ENCODE results near the gene RPRD1B.

RPRD1B gene

DNA sequence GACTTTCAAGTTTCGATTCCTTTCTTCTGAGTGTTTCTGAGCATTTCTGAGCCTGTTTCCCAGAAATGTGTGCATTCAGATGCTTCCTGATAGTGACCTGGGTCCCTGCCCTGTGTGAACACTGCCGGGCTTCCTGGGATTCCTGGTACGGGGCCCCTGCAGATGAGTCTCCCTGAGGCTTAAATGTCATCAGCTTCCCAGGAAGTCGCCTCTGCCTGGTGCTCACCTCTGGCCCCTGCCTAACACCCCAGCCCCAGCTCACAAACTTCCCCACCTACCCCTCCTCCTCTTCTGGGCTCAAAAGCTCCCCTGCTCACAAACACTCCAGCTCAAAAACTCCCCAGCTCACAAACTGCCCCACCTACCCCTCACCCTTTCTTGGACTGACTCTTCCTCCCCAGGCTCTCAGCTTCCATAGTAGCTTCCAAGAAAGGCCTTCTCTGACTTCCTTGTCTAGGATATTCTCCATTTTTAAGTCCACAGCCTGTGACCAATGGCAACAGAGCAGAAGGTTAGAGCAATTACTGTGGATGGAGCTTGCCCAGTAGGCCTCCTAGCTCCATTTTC lies 89.6 kb downstream of the RPRD1B start:
- peak; percentile 85 for DNase-seq (ENCODE audit: low read depth)

GRCh38 chr20:38125157-38126056 lies 91.9 kb downstream of the RPRD1B start:
- peak; percentile 60 for DNase-seq (ENCODE audit: low read depth)

DNA sequence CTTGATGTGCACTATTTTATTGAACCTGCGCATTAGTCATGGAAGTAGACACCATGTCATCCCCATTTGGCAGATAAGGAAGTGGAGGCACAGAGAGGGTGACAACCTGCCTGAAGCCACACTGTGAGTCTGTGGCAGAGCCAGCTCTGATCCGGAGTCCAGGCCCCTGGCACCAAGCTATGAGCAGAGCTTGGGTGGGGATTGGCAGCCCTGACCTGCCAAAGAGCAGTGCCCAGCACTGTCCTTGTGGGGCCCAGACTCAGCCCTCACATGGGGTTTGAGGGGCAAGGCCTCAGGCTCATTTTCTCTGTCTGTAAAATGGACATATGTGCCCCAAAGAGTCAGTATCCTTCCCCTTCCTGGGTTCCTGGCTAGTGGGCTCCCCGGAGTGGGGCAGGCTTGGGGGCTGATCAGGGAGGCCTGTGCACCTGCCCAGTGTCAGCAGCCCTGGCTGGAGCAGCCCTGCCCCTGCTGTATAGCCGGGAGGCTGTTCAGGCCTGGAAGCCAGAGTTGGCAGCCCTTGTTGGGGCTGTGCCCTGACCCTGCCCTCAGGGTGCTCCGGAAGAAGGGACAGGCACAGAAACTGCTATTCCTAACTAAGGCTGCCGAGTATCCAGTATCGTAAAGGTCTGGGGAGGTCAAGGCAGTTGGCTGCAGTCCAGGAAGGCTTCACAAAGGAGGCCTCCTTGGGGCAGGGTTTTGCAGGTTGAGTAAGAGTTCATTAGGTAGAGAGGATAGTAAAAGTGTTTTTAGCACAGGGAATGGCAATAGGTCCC lies 92.8 kb downstream of the RPRD1B start:
- DNase-seq (ENCODE audit: low read depth): no peak

DNA sequence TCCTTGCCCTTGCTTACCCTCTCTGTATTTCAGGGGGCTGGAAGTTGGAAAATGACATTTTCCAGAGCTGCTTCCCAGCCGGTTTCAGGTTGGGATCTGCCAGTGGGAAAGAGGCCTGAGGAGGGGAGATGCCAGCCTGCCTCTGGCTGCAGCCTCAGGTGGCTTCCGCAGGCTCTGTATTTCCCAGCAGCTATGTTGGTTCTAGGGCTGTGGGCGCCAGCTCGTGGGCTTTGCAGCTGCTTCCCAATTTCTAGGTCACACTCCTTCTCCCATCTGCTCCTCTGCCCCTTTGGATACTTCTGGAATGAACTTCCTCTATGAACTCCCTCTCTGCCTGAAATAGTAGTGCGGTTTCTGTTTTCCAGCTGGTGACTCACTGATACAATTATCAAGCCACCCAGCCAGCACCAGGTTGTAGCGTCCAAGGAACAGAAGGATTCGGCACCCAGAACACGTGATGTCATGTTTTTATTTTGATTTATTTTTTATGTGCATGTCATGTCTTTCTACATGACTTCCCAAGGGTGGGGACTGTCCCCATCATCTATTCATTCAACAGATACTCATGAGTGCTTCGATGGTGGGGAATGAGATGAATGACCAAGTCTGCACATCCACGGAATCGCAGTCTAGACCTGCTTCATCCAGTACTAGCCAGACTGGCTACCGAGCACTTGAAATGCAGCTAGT lies 93.5 kb downstream of the RPRD1B start:
- DNase-seq (ENCODE audit: low read depth): peak; percentile 91

DNA sequence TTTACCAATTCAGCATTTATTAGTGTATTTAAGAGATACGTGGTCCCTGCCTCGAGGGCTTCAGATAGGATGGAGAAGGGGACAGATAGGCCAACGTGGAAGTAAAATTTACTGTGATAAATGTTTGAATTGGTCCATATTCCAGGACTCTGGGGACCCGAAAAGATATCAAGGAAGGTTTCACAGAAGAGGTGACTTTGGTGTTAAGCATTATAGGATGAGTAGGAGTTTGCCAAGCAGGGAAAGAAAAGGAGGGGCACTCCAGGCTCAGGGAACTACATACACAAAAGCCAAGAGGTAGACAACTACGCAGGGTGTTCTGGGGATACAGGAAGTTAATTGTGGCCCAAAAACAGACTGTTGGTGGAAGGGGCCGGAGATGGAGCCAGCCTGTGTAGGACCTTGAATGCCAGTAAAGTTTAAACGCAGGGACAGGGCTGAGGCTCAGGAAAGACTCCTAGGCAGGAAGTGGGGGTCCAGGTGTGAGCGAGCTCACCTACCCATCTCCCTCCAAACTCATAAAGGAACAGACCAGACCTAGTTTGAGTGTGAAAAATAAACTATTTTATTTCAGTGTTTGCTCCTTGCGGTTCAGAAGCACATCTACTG lies 94.5 kb downstream of the RPRD1B start:
- no peak for DNase-seq (ENCODE audit: low read depth)

- no peak for DNase-seq (ENCODE audit: low read depth)
Measured at GRCh38 chr20:38128691-38129090, 95.1 kb downstream of the RPRD1B start.

DNA sequence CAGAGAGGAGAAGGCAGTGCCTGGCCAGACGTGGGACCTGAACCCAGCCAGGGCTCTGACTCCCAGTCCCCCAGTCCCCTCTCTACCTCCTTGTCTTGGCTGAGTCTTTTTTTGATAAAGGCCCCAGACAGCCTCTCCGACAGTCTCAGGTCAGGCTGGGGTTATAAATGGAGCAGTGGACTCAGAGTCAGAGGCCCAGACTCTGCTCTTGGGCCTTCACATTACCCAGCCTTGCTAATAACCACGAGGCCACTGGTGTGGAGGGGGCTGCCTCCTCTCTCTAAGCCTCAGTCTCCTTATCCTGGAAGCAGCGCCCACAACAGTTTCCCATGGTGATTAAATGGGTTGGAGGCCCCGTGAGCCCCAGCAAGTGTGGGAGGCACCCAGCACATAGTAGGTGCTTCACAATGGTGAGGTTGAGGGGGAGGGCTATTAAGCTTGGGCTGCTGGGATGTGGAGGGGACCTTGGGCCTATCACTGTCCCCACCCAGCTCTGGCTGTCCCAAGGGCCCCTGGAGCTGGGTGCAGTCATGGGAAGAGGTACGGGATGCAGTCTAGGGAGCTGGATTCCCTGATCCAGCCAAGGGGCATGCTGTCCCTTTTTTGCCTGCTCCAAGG lies 95.8 kb downstream of the RPRD1B start:
- DNase-seq (ENCODE audit: low read depth): no peak

- no peak for DNase-seq (ENCODE audit: low read depth)
Measured at GRCh38 chr20:38129893-38130609, 96.5 kb downstream of the RPRD1B start.

DNA sequence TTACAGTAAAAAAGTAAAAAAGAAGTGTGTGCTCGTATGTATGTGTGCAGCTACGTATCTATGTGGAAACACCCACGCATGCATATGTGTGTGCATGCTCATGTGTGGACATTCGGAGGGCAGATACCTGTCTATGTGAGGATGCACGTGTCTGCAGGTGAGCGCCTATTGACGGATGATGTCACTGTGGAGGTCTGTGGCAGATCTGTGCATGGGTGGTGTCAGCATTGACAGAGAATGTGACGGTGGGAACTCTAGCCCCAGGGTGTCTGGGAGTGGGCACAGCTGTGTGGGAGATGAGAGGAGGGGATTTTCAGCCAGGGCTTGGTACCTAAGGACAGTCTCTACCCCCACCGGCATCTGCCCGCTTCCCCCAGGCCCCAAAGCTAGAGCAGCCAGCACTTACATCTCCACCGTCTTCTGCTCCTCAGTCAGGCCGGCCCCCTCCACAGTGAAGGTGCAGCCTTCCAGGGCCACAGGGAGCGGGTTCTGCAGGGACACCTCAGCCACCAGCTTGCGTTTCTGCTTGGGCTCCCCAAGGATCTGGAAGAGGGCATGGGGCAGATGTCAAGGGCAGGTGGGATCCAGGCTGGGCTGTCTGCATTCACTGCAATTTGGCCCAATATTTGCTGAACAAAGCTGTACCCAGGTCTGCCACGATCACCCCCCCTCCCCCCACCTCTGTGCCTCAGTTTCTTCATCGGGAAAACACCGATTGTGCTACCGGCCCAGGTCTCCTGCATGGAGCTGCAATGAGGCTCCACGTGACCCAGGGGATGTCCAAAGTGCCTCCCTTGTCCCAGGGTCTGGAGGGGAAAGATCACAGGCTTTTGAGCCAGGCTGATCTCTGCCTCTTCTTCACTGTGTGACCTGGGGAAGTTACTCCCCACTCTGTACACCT lies 97.4 kb downstream of the RPRD1B start:
- no peak for DNase-seq (ENCODE audit: low read depth)

DNA sequence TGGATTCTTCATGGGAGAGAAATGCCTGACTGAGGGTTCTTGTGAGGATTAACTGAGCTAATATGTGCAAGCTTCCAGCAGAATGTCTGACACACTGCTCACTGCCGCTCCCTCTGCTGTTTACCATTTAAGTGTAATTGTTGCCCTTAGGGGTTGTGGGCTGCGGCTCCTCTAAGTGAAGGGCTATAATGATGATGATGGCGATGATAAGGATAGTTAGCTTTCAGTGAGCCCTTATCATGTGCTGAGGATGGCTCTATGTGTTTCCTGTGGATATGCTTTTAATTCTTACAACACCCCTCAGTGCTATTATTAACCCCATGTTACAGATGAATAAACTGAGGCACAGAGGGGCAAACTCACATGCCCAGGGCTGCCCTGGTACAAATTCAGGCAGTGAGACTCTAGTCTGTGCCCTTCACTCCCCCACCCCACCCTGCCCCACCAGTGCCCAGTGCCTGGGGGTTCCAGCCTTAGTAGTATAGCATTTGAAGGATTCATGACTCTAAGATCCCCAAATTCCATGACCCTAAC lies 98.1 kb downstream of the RPRD1B start:
- peak; percentile 83 for DNase-seq (ENCODE audit: low read depth)

GRCh38 chr20:38132156-38132909 lies 98.8 kb downstream of the RPRD1B start:
- DNase-seq (ENCODE audit: low read depth): no peak

GRCh38 chr20:38132910-38133501 lies 99.5 kb downstream of the RPRD1B start:
- no peak for DNase-seq (ENCODE audit: low read depth)

DNA sequence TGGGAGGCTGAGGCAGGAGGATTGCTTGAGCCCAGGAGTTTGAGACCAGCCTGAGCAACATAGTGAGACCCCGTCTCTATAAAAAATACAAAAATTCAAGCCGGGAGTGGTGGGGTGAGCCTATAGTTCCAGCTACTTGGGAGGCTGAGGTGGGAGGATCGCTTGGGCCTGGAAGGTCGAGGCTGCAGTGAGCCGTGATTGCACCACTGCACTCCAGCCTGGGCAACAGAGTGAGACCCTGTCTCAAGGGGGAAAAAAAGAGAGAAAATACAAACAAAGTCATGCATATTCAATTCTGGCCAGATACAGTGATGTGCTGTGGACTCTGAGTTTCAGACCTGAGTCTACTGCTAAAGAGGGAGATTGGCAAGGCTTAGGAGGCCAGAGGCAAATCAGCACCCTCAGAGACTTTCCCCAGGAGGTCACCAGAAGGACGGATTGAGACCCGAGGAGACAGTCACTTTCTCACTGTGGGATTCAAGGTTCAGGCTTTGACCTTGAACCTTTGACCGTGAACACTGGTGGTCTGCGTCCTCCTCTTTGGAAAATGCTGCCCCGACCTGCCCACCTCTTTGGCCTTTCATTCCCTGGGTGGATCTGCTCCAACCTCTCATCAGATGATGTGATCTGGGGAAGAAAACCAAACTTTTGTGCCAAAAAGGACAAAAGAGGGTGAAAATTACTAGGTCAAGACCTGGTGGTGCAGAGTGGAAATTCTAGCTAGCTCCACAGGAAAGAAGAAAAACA lies 100.3 kb downstream of the RPRD1B start:
- DNase-seq (ENCODE audit: low read depth): no peak

- peak; percentile 85 for DNase-seq (ENCODE audit: low read depth)
Measured at GRCh38 chr20:38134427-38135270, 101.1 kb downstream of the RPRD1B start.

DNA sequence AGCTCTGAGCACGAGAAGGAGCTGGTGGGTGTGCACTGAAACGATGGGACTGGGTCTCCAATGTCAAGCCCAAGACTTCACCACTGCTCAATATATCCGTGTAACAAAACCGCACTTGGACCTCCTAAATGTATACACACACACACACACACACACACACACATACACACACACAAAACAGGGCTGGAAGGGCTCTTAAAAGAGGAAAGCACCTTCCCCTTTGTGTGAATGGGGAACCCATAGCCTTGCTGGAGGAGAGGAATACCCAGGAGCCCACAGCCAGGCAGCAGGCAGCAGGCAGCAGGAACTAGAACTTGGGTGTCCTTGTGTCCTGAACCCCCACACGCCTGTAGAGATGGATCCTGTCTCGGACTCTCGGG lies 101.7 kb downstream of the RPRD1B start:
- no peak for DNase-seq (ENCODE audit: low read depth)

GRCh38 chr20:38135651-38136420 lies 102.3 kb downstream of the RPRD1B start:
- DNase-seq (ENCODE audit: low read depth): no peak

Data from EH (cell line).